ENCODE results near the gene GABRB3. TPM values are rescaled to one million over a fixed set of nuclear protein-coding genes. Genes with fewer than 3 reads are reported as not detected.

GABRB3 gene
- total and polyA plus RNA-seq, 2 experiments from 2014 or later = 1.8 TPM

GRCh38 chr15:26628071-26628470 is 144.8 kb downstream of the GABRB3 start:
- Histone ChIP-seq H3K9me2 (replicated peaks; ENCODE audit: insufficient read depth) (no peaks in the 10 kb centered on the region), H4K20me1 (ENCODE audit: insufficient read depth, poor library complexity, severe bottlenecking) (no peaks in the 10 kb centered on the region), H3K27me3 (no peaks in the 10 kb centered on the region), H3K79me2 (no peaks in the 10 kb centered on the region), H3K4me1 (ENCODE audit: insufficient read depth) (no peaks in the 10 kb centered on the region), H3K36me3 (replicated peaks; ENCODE audit: insufficient read depth, low read depth) (no peaks in the 10 kb centered on the region), H3K4me3 (no peak overlapping the region), H3K4me2 (no peak overlapping the region), H3K27ac (peak overlapping the region; percentile 57), H3K9me3 (ENCODE audit: low read depth) (no peaks in the 10 kb centered on the region), H2AFZ (no peak overlapping the region)
- 68% methylated on average over 3 of the region's 3 CpGs for whole genome bisulfite sequencing (ENCODE audit: low lambda C conversion rate, missing lambda C conversion rate)
- TF ChIP-seq CTCF (IDR thresholded peaks at IDR 0.05; ENCODE audit: poor library complexity) = no peak
- no peak for TF ChIP-seq EZH2 (IDR thresholded peaks at IDR 0.05; ENCODE audit: borderline replicate concordance)
- no peak for TF ChIP-seq EZH2phosphoT487 (IDR thresholded peaks at IDR 0.05; ENCODE audit: low read depth, severe bottlenecking, unreplicated experiment)
- DNase-seq (ENCODE audit: low spot score) = peak; percentile 41

DNA sequence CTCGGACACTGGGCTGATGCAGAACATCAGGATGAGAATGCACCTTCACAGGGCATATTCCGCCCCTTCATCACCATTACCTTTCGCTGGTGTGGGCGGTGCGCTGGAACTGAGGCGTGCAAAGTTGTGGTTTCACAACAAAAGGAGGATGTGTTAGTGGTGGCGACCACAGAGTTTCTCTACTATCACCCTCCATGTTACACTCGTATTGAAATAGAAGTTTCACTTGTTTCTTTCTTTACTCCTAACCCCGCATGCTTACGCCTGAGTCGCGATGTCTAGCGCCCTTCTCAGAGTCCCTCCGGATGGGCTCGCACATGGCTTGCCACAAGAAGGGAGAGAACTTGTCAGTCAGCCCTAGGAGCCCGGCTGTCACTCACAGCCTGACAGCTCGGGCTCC is 148.7 kb downstream of the GABRB3 start:
- H3K27ac ChIP-seq = no peak overlapping the region
- TF ChIP-seq EZH2phosphoT487 (IDR thresholded peaks at IDR 0.05; ENCODE audit: low read depth, severe bottlenecking, unreplicated experiment) (no peak), CTCF (IDR thresholded peaks at IDR 0.05; ENCODE audit: poor library complexity) (no peak), EZH2 (IDR thresholded peaks at IDR 0.05; ENCODE audit: borderline replicate concordance) (no peak)
- H3K36me3 ChIP-seq (replicated peaks; ENCODE audit: insufficient read depth, low read depth) = no peaks in the 10 kb centered on the region
- no peak overlapping the region for H3K4me2 ChIP-seq
- H2AFZ ChIP-seq = no peak overlapping the region
- H3K4me3 ChIP-seq = no peak overlapping the region
- no peak for DNase-seq (ENCODE audit: low spot score)
- no peaks in the 10 kb centered on the region for H3K27me3 ChIP-seq
- H3K79me2 ChIP-seq = no peaks in the 10 kb centered on the region
- no peaks in the 10 kb centered on the region for H3K4me1 ChIP-seq (ENCODE audit: insufficient read depth)
- no peaks in the 10 kb centered on the region for H3K9me3 ChIP-seq (ENCODE audit: low read depth)
- H4K20me1 ChIP-seq (ENCODE audit: insufficient read depth, poor library complexity, severe bottlenecking) = no peaks in the 10 kb centered on the region
- H3K9me2 ChIP-seq (replicated peaks; ENCODE audit: insufficient read depth) = no peaks in the 10 kb centered on the region
- 97% methylated on average over 17 of the region's 17 CpGs for WGBS (ENCODE audit: low lambda C conversion rate, missing lambda C conversion rate)

DNA sequence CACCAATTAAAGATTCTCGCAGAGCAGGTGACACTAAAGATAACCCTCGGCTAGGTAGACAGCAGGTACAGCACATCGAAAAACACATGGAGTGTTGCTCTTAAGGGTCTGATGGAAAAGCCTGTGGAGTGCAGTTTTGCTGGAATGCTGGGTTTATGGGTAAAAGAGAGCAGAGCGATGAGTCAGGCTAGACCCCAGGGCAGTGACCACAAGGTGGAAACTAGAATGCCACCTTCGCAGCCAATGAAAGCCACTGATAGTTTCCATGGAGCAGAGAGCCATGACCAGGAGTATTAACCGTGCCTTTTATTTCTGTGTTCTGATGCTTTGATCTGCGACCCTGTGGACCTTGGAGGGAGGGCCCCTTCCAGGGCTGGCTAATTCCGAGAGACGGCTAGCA is 149.8 kb downstream of the GABRB3 start:
- no peaks in the 10 kb centered on the region for H3K9me2 ChIP-seq (replicated peaks; ENCODE audit: insufficient read depth)
- no peaks in the 10 kb centered on the region for H3K9me3 ChIP-seq (ENCODE audit: low read depth)
- DNase-seq (ENCODE audit: low spot score) = no peak
- 85% methylated on average over 9 of the region's 9 CpGs for WGBS (ENCODE audit: low lambda C conversion rate, missing lambda C conversion rate)
- H3K4me1 ChIP-seq (ENCODE audit: insufficient read depth) = no peaks in the 10 kb centered on the region
- H3K27me3 ChIP-seq = no peaks in the 10 kb centered on the region
- TF ChIP-seq EZH2phosphoT487 (IDR thresholded peaks at IDR 0.05; ENCODE audit: low read depth, severe bottlenecking, unreplicated experiment) (no peak), EZH2 (IDR thresholded peaks at IDR 0.05; ENCODE audit: borderline replicate concordance) (no peak), CTCF (IDR thresholded peaks at IDR 0.05; ENCODE audit: poor library complexity) (no peak)
- H3K4me3 ChIP-seq = no peak overlapping the region
- no peaks in the 10 kb centered on the region for H3K79me2 ChIP-seq
- no peak overlapping the region for H3K27ac ChIP-seq
- no peak overlapping the region for H3K4me2 ChIP-seq
- no peak overlapping the region for H2AFZ ChIP-seq
- H3K36me3 ChIP-seq (replicated peaks; ENCODE audit: insufficient read depth, low read depth) = no peaks in the 10 kb centered on the region
- H4K20me1 ChIP-seq (ENCODE audit: insufficient read depth, poor library complexity, severe bottlenecking) = no peaks in the 10 kb centered on the region

DNA sequence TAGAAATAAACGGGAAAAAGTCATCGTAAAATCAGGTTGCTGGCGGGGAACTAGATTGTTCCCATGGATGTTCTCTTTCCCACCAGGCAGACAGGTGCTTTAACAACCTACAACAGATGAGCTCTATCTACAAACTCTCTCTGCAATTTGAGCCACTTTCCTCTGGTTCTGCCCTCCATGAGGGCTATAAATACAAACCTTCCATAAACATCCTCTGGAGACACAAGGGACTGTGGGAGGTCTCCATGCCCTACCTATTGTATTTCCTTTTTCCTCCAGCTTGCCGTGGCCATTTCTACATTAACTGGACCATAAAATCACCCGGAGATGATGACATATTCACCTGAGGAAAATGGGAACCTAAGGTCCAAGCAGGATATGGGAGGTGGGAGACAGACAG is 151.1 kb downstream of the GABRB3 start:
- no peak for DNase-seq (ENCODE audit: low spot score)
- Histone ChIP-seq H3K27me3 (no peaks in the 10 kb centered on the region), H3K4me2 (no peak overlapping the region), H4K20me1 (ENCODE audit: insufficient read depth, poor library complexity, severe bottlenecking) (no peaks in the 10 kb centered on the region), H3K4me3 (no peak overlapping the region), H2AFZ (no peak overlapping the region), H3K27ac (no peak overlapping the region), H3K36me3 (replicated peaks; ENCODE audit: insufficient read depth, low read depth) (no peaks in the 10 kb centered on the region), H3K4me1 (ENCODE audit: insufficient read depth) (no peaks in the 10 kb centered on the region), H3K9me3 (ENCODE audit: low read depth) (no peaks in the 10 kb centered on the region), H3K79me2 (no peaks in the 10 kb centered on the region), H3K9me2 (replicated peaks; ENCODE audit: insufficient read depth) (no peaks in the 10 kb centered on the region)
- 59% methylated on average over 5 of the region's 5 CpGs for WGBS (ENCODE audit: low lambda C conversion rate, missing lambda C conversion rate)
- TF ChIP-seq EZH2 (IDR thresholded peaks at IDR 0.05; ENCODE audit: borderline replicate concordance) (no peak), CTCF (IDR thresholded peaks at IDR 0.05; ENCODE audit: poor library complexity) (no peak), EZH2phosphoT487 (IDR thresholded peaks at IDR 0.05; ENCODE audit: low read depth, severe bottlenecking, unreplicated experiment) (no peak)
